NCI-H345 (cell line): ENCODE results near the gene FARP1.
A peak's percentile ranks its signal among the peaks of the same experiment; 100 is the strongest.

Experiments
- DNase-seq: peaks from one replicate; lab custom pipeline; 2025; lab: John Stamatoyannopoulos, UW

Gene FARP1

GRCh38 chr13:98142380-98143156 is at the start of gene FARP1:
Gene FARP1, plus strand, starts transcription at chr13:98143094. Its CDS starts 70,149 bp downstream, at chr13:98213243.
- peak; percentile 91 for DNase-seq

GRCh38 chr13:98094678-98095266 is 48.1 kb upstream of the FARP1 start:
- no peak for DNase-seq

GRCh38 chr13:98096059-98096458 is 46.8 kb upstream of the FARP1 start:
- DNase-seq = no peak

- DNase-seq = no peak
These were observed 45.1 kb upstream of the FARP1 start for GRCh38 chr13:98097749-98098148.

- no peak for DNase-seq
These were observed 44.4 kb upstream of the FARP1 start for GRCh38 chr13:98098516-98098915.

- no peak for DNase-seq
These were observed 43.3 kb upstream of the FARP1 start for GRCh38 chr13:98099627-98100026.

- DNase-seq = no peak
These were observed 42.4 kb upstream of the FARP1 start for GRCh38 chr13:98100481-98100880.

GRCh38 chr13:98103531-98103930 is 39.4 kb upstream of the FARP1 start:
- DNase-seq = no peak

GRCh38 chr13:98103942-98104880 is 38.7 kb upstream of the FARP1 start:
- DNase-seq = no peak

GRCh38 chr13:98105929-98106336 is 37.0 kb upstream of the FARP1 start:
- no peak for DNase-seq

- no peak for DNase-seq
These were observed 34.6 kb upstream of the FARP1 start for GRCh38 chr13:98108341-98108740.

GRCh38 chr13:98109226-98109853 is 33.6 kb upstream of the FARP1 start:
- no peak for DNase-seq

GRCh38 chr13:98110749-98111148 is 32.1 kb upstream of the FARP1 start:
- no peak for DNase-seq

GRCh38 chr13:98111168-98112098 is 31.5 kb upstream of the FARP1 start:
- DNase-seq = no peak

GRCh38 chr13:98112456-98112855 is 30.4 kb upstream of the FARP1 start:
- no peak for DNase-seq

- no peak for DNase-seq
These were observed 24.0 kb upstream of the FARP1 start for GRCh38 chr13:98118865-98119264.

- no peak for DNase-seq
These were observed 19.7 kb upstream of the FARP1 start for GRCh38 chr13:98123176-98123575.

GRCh38 chr13:98129059-98129746 is 13.7 kb upstream of the FARP1 start:
- no peak for DNase-seq

- DNase-seq = no peak
These were observed 8.9 kb upstream of the FARP1 start for GRCh38 chr13:98133946-98134345.

GRCh38 chr13:98134901-98135300 is 8.0 kb upstream of the FARP1 start:
- DNase-seq = no peak
